ENCODE results near the gene ERAP2. TPM values are rescaled to one million over a fixed set of nuclear protein-coding genes. Genes with fewer than 3 reads are reported as not detected.

The ERAP2 gene
- total and polyA plus RNA-seq, 7 donors: 0.23 to 6.4 (median 3.0) TPM

DNA sequence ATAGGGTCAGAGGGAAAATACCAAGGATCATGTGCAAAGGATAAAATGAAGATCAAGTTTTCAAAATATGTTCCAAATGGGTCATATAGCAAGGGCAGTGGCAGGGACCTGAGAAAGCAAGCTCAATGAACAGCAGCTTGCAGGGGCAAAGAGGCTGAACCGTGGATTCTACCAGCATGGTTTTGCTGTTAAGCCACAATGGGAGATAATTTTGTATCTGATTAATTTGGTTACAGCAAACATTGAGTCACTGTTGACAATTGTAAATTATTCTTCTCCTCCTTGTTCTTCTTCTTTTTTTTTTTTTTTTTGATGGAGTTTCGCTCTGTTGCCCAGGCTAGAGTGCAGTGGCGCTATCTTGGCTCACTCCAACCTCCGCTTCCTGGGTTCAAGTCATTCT, 18.4 kb upstream of the ERAP2 start:
- H3K27ac ChIP-seq: no peak overlapping the region
- TF ChIP-seq, protein P1, sequence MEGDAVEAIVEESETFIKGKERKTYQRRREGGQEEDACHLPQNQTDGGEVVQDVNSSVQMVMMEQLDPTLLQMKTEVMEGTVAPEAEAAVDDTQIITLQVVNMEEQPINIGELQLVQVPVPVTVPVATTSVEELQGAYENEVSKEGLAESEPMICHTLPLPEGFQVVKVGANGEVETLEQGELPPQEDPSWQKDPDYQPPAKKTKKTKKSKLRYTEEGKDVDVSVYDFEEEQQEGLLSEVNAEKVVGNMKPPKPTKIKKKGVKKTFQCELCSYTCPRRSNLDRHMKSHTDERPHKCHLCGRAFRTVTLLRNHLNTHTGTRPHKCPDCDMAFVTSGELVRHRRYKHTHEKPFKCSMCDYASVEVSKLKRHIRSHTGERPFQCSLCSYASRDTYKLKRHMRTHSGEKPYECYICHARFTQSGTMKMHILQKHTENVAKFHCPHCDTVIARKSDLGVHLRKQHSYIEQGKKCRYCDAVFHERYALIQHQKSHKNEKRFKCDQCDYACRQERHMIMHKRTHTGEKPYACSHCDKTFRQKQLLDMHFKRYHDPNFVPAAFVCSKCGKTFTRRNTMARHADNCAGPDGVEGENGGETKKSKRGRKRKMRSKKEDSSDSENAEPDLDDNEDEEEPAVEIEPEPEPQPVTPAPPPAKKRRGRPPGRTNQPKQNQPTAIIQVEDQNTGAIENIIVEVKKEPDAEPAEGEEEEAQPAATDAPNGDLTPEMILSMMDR (IDR thresholded peaks at IDR 0.05): no peak
- WGBS, 3 donors: 95 to 97% (median 96%) methylated on average over 4 of the region's 4 CpGs
- no peaks in the 10 kb centered on the region for H3K27me3 ChIP-seq (ENCODE audit: insufficient read depth in 3 of 3, low read length in 2 of 3)
- H3K9me3 ChIP-seq: no peaks in the 10 kb centered on the region
- intact Hi-C loops (cut with DNase I): no loop called here
- H3K36me3 ChIP-seq (ENCODE audit: insufficient read depth in 1 of 2, low read depth in 1 of 2): no peaks in the 10 kb centered on the region
- peaks cover 5% of the 10 kb centered on the region for H3K4me1 ChIP-seq
- H3K4me3 ChIP-seq: no peak overlapping the region
- no peak for DNase-seq
- ATAC-seq: no peak

DNA sequence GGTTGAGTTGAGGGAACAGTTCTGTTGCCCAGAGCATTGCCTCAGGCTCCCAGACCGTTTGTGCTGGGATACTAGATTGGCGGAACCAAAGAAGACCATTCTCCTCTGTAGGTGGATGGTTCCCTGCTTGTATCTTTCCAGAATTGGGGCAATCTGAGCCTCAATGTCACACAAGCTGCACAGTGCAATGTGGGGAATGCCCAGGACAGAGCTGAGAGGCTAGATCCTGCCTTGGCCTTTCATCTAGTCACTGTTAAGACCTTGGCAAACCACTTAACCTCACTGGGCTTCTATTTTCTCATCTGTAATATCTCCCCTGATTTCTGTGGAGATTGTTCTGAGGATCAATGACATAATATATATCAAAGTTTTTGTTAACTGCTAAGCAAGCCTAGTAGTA, 16.9 kb upstream of the ERAP2 start:
- WGBS, 3 donors: 92 to 97% (median 93%) methylated on average over 2 of the region's 2 CpGs
- Histone ChIP-seq H3K27ac (no peak overlapping the region), H3K9me3 (no peaks in the 10 kb centered on the region), H3K36me3 (ENCODE audit: insufficient read depth in 1 of 2, low read depth in 1 of 2) (no peaks in the 10 kb centered on the region), H3K27me3 (ENCODE audit: insufficient read depth in 3 of 3, low read length in 2 of 3) (no peaks in the 10 kb centered on the region), H3K4me1 (peaks cover 5% of the 10 kb centered on the region), H3K4me3 (no peak overlapping the region)
- TF ChIP-seq, protein P1 (IDR thresholded peaks at IDR 0.05): no peak
- ATAC-seq (no peak), DNase-seq (no peak)
- intact Hi-C loops (cut with DNase I): no loop called here

DNA sequence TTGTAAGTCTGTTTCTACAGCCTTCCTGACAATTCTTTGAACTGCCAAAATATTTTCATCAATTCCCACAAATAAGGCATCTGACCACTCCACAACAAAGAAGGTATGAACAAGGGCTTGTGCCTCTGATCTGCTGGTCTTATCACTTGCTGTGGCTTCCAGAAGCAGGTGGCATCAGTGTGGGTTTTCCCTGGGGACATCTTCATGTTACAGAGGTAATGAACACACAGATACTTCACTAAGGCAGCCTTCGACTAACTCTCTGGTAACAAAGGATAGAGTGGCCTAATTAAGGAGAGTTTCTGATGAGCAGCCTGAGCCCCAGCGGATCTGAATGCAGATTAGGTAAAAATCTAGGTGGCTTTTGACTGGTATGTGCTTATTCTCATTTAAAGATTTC, 15.2 kb upstream of the ERAP2 start:
- Histone ChIP-seq H3K27ac (no peak overlapping the region), H3K4me1 (no peaks in the 10 kb centered on the region), H3K9me3 (no peaks in the 10 kb centered on the region), H3K4me3 (no peak overlapping the region), H3K36me3 (ENCODE audit: insufficient read depth in 1 of 2, low read depth in 1 of 2) (no peaks in the 10 kb centered on the region), H3K27me3 (ENCODE audit: insufficient read depth in 3 of 3, low read length in 2 of 3) (no peaks in the 10 kb centered on the region)
- no peak for DNase-seq
- ATAC-seq: no peak
- TF ChIP-seq, protein P1 (IDR thresholded peaks at IDR 0.05): no peak
- 70 to 74% (median 73%) methylated on average over 2 of the region's 2 CpGs for WGBS, 3 donors
- intact Hi-C loops (cut with DNase I): no loop called here

DNA sequence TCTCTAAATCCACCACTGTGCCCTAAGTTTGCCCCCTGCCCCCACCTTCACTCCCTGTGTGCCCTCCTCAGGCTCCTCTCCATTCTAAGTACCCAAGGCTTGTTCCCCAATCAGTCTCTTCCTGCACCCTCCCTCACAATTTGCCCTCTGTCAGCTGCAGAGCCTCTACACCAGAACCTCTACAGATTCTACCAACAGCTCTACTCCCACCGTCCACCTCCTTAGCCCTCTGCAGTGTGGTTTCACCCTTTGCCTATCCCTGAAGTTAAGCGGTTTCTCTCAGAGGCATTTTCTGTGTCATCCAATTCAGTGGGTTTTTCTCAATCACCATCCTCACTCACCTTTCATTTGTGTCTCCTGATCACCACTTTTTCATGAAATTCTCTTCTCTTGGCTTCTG, 13.2 kb upstream of the ERAP2 start:
- ATAC-seq (no peak), DNase-seq (no peak)
- no peaks in the 10 kb centered on the region for H3K27me3 ChIP-seq (ENCODE audit: insufficient read depth in 3 of 3, low read length in 2 of 3)
- no peak overlapping the region for H3K4me3 ChIP-seq
- WGBS, 3 donors: 86 to 95% (median 89%) methylated on average over 2 of the region's 2 CpGs
- H3K27ac ChIP-seq: no peak overlapping the region
- intact Hi-C loops (cut with DNase I): no loop called here
- TF ChIP-seq, protein P1 (IDR thresholded peaks at IDR 0.05): no peak
- H3K9me3 ChIP-seq: no peaks in the 10 kb centered on the region
- no peaks in the 10 kb centered on the region for H3K4me1 ChIP-seq
- H3K36me3 ChIP-seq (ENCODE audit: insufficient read depth in 1 of 2, low read depth in 1 of 2): no peaks in the 10 kb centered on the region

DNA sequence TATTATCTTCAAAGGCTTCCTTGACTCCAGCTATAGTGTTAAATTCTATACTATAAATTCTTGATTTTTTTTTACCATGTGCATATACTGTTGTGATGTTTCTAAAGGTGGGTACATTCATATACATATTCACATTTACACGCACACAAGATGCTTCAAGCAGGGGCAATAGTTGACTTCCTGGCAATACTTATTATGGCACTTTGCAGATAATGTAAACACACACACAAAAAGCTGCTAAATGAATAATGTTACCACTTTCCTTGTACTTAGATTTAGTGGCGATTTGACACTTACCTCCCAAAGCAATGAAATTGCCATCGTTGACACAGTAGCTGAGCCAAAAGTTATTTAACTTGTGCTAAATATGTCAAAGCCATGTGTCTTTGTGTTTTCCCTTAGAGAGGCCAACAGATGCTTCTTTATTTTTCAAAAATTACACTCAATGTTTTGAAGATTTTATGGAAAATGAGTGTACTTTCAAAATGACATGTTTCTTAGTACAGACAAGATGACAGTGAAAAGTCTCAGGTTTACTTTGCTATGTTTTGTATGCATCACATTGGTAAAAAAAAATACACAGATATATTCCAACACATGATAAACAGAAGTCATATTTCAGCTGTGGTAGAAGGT, 12.2 kb upstream of the ERAP2 start:
- H3K27me3 ChIP-seq (ENCODE audit: insufficient read depth in 3 of 3, low read length in 2 of 3): no peaks in the 10 kb centered on the region
- H3K9me3 ChIP-seq: no peaks in the 10 kb centered on the region
- H3K27ac ChIP-seq: no peak overlapping the region
- no peak for ATAC-seq
- no peak overlapping the region for H3K4me3 ChIP-seq
- DNase-seq: no peak
- TF ChIP-seq, protein P1 (IDR thresholded peaks at IDR 0.05): no peak
- WGBS, 3 donors: 70 to 74% (median 73%) methylated on average over 3 of the region's 3 CpGs
- no peaks in the 10 kb centered on the region for H3K36me3 ChIP-seq (ENCODE audit: insufficient read depth in 1 of 2, low read depth in 1 of 2)
- intact Hi-C loops (cut with DNase I): no loop called here
- peaks cover 1% of the 10 kb centered on the region for H3K4me1 ChIP-seq

Measured in psoas muscle (tissue), 8 donors.